GM19372 (cell line): ENCODE measurements around the gene FLYWCH2.
"Not testable (repeated sequence)": the region's sequence is repeated elsewhere in the genome, so short reads cannot be mapped to it uniquely, and the experiment has no call there.

Experiments
- ATAC-seq: cut with Tn5 transposase; IDR thresholded peaks from one replicate; pipeline ENCODE4 v1.9.1; 2021; ENCODE audit warnings: mild to moderate bottlenecking, low read depth, moderate library complexity; ENCODE audit not compliant: unreplicated experiment

The FLYWCH2 gene

DNA sequence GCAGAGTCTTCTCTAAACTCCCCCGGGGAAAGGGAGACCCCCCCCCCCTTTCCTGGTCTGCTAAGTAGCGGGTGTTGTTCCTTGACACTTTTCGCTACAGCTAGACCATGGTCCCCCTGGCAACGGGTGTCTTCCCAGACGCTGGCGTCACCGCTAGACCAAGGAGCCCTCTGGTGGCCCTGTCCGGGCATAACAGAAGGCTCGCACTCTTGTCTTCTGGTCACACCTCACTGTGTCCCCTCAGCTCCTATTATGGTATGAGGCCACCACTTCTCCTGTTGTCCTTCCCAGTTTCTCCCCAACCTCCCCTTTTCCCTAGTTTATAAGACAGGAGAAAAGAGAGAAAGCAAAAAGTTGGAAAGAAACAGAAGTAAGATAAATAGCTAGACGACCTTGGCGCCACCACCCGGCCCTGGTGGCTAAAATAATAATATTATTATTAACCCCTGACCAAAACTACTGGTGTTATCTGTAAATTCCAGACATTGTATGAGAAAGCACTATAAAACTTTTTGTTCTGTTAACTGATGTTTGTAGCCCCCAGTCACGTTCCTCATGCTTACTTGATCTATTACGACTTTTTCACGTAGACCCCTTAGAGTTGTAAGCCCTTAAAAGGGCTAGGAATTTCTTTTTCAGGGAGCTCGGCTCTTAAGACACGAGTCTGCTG, 24.2 kb downstream of the FLYWCH2 start:
- ATAC-seq = not testable (repeated sequence)

DNA sequence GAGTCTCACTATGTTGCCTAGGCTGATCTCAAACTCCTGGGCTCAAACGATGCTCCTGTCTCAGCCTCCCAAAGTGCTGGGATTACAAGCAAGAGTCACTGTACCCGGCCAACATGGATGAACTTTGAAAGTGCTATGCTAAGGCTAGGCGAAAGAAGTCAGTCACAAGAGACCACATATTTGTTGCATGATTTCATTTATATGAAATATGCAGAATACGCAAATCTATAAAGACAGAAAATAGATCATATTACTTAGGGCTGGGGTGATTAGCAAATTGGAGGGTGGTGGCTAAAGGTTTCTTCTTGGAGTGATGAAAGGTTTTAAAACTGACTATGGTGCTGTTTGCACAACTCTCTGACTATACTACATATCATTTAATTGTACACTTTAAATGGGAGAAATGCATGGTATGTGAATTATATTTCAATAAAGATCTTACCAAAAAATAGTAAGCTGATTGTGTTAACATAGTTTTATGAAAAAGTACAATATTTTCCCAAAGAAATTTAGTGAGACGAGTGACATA, 27.5 kb downstream of the FLYWCH2 start:
- ATAC-seq = no peak

DNA sequence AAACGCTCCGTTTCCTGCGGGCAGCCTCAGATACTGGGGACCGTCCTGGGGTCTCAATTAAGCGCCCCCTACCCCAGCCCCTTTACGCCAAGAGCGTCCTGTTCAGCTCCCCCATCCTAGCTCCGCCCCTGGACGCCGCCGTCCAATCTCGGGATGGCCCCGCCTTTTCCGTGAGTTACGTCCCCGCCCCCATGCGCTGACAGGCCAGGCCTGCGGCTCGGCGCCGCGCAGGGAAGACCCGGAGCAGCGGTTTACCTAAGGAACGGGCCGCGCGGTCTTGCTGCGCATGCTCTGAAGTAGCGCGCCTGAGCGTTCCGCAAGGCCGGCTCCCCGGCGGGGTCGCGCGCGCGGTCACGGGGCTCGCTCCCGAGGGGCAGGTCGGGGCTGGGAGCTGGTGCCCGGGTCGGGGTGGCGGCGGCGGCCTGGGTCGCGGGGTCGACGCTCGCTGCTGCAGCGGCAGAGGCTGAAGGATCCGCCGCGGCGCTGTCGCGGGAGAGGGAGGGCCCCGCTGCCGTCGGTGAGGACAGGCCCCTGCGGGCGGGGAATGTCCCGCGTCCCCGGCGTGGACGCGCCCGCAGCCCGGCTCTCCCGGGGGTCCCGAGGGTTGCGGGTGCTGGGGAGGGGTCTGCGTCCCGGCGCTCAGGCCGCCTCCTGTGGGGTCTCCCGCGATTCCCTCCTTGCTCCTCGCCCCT, 28.8 kb downstream of the FLYWCH2 start, which contains the start of gene FLYWCH1:
Gene FLYWCH1 (plus strand): TSS at position 294 of the 692 bp plus-strand sequence. CDS start 17,755 bp downstream, outside the sequence.
- peak; percentile 91 for ATAC-seq

DNA sequence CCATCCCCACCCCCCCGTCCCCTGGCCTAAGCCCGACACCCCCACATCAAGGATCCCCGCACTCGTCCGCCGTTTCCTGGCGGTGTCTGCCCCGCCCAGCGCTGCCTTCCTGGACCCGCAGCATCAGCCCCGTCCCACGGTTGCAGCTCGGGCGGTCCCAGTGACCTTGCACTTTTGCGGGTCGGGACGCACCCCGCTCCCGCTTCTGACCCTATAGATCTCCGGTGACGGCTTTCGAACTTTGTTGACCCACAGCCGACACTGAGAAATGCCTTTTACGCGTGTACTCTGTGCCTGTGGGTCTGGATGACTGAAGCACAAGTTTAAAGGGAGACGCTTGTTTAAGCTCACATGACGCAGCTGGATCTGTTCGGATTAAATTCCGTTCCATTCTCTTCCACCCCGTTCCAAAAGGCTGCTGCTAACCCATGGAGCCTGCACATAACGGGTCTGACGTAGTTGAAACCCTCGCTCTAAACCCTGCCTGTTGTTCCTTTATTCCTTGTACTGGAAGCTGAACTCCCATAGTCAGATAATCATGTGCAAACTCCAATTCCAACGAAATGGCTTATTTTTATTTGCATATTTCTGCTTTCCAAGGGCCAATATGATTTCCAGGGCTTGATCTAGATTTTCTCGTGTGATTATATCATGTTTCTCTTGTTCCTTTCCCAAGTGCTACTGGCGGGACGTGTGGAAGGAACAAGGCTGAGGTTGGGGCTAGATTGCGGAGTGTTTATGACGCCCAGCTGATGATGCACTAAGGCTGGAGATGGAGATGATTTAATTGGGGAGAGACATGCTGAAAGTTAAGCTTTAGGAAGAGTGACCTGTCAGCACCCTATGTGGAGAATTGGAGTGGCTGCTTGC, 29.6 kb downstream of the FLYWCH2 start:
- ATAC-seq = peak; percentile 19

DNA sequence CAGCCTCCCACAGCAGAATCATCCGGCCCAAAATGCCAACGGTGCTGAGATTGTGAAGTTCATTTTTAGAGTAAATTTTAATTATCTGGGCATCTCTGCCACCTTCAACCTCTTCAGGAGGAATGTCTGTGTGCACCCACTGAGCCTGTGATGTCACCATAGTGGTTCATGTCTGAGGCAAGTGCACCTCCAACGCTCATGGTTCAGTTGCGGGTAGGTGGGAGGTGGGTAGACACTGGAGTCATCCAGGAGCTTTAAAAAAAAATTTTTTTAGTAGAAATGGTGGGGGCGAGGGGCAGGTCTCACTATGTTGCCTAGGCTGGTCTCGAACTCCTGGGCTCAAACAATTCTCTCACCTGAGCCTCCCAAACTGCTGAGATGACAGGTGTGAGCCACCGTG, 30.6 kb downstream of the FLYWCH2 start:
- ATAC-seq = no peak

DNA sequence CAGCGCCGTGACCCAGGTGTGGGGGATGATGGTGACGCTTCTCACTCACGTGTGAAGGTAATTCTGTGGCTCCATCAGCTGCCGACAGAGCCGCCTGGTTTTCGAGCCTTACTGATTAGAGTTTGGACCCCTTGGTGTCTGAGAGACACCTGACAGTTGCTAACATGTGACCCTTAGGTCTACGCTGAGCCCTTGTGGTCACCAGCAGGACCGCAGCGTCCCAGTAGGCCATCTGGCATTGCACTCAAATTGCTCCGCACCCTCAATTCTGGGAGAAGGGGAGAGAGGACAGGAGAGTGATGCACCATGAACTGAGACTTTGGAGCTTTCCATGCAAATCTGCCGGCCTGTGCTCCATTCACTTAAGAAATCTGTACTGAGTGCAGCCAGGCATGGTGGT, 31.2 kb downstream of the FLYWCH2 start:
- ATAC-seq = no peak

DNA sequence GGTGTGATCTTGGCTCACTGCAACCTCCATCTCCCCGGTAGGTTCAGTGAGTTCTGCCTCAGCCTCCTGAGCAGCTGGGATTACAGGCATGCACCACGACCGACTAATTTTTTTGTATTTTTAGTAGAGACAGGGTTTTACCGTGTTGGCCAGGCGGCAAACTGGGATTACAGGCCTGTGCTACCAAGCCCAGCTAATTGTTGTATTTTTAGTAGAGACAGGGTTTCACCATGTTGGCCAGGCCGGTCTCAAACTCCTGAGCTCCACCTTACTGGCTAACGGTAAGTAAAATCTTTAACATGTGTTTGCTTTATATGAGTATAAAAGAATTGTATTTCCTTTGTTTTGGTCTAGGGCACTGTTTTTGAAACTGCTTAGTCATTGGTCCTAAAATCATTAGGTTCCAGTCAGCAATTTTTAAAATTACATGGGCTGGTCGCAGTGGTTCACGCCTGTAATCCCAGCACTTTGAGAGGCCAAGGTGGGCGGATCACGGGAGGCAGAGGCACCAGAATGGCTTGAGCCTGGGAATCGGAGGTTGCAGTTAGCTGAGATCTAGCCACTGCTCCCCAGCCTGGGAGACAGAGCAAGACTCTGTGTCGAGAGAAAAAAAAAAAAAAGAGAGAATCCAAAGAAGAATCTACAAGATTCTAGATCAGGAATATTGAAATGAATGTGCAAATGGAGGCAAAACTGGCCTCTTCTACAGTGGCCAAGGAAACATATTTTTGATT, 32.3 kb downstream of the FLYWCH2 start:
- no peak for ATAC-seq

DNA sequence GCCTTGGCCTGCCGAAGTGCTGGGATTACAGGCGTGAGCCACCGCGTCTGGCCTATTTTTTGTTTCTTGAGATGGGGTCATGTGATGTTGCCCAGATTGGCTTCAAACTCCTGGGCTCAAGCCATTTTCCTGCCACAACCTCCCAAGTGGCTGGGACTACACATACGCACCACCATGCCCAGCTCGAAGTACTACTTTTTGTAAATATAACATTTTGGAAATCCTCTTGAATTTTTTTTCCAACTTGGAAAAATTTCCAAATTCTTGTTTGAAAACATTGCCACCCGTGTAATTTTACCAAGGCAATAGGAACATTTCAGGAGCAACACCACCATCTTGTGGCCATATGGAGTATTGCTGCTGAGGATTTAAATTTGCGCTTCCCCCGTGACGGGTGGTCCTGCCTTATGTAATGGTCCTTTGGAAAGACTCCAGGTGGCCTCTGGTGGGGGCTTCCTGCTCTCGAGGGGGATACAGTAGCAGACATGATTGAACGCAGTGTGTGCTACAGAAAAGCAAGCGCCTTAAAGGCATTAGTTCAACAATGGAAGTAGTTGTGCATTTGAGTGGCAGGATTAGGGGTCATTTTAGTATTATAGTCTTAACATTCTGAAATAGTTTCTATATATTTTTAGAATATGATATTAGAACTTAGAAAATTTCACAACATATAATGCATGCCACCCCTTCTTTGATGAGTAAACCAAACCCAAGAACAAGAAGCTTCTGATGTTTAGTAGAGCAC, 36.7 kb downstream of the FLYWCH2 start:
- no peak for ATAC-seq

DNA sequence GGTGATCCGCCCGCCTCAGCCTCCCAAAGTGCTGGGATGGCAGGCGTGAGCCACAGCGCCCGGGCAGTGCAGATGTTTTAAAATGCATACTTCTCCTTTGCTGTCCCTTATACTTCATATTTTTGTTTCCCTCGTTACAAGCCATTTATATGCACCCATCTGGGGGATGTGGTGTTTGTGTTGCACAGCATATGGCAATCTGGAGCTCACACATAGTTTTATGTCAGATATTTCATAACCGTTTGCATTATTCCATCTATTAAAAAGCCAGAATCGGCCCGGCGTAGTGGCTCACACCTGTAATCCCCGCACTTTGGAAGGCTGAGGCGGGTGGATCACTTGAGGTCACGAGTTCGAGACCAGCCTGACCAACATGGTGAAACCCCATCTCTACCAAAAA, 40.5 kb downstream of the FLYWCH2 start:
- no peak for ATAC-seq

DNA sequence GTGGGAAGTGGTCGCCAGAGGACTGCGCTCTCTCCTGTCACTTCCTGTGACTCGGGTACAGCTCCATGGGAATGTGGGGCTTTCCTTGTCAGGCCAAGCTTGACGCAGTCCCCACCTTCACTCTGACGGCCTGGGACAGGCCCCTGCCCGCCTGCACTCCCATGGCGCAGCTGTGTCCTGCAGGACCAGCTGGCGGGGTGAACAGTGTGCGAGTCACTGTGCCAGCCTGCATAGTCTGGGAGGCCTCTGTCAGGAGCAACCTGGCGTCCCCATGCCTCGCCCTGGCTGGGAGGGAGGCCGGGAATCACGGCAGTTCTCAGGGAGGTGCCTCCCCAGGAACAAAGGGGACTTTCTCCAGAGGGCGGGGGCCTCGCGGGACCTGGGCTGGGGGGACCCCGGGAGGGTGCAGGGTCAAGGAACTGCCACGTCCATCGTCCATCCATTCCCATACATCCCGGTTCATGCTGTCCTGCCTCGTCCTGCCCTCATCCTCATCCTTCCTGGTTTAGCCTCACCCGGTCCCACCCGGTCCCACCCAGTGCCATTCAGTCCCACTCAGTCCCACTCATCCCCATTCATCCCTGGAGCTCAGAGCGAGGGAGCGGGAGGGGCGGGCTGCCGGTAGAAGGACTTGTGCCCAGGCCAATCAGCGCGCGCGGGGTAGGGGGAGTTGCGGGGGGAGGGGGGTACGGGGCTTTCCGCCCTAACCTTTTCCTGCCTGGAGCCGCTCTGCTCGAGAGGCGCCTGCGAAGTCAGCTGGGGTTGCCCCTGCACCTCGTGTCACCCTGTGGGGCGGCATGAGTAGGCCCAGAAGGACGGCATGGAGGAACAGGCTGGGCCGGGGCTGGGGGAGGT, 42.1 kb downstream of the FLYWCH2 start:
- no peak for ATAC-seq

DNA sequence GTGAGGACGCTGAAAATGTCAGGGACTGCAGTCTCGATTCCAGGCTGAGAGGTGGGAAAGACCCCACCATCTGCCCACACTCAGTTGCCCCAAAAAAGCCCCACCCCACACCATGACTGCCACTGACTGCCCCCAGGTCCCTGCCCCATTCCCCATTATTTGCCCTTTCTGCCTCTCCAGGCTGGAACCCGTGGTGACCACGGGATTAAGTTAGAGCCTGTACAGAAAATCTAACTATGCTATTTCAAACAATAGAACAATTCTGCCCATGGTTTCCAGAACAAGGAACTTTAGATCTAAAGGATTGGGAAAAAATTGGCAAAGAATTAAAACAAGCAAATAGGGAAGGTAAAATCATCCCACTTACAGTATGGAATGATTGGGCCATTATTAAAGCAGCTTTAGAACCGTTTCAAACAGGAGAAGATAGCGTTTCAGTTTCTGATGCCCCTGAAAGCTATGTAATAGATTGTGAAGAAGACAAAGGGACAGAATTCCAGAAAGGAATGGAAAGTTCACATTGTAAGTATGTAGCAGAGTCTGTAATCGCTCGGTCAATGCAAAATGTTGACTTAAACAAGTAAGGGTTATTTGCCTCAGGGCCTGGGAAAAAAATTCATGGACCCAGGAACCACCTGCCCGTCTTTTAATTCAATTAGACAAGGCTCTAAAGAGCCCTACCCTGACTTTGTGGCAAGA, 43.1 kb downstream of the FLYWCH2 start:
- no peak for ATAC-seq

DNA sequence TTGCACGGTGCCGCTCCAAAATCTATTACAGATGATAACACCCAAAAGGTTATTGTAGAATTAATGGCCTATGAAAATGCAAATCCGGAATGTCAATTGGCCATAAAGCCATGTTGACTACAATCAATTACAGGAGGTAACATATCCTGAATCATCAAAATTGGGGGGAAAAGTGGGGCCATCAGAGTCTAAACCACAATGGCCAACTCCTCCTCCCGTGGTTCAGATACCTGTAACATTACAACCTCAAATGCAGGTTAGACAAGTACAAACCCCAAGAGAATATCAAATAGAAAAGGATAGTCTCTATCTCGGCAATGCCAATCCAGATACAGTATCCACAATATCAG, 43.6 kb downstream of the FLYWCH2 start:
- ATAC-seq = no peak

DNA sequence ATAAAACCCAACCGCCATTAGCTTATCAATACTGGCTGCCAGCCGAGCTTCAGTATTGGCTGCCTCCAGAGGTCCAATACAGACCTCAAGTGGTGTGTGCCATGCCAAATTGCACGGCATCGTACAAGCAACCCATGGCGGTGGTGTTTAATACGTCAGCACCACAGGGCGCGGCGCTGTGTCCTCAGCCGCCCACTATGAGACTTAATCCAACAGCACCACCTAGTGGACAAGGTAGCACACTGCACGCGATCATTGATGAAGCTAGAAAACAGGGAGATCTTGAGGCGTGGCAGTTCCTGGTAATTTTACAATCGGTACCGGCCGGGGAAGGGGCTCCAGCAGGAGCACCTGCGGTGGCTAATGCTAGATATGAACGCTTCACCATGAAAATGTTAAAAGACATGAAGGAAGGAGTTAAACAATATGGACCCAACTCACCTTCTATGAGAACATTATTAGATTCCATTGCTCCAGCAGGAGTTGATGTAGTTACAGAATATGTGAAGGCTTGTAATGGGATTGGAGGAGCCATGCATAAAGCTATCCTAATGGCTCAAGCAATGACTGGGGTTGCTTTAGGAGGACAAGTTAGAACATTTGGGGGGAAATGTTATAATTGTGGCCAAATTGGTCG, 44.1 kb downstream of the FLYWCH2 start:
- peak; percentile 56 for ATAC-seq

DNA sequence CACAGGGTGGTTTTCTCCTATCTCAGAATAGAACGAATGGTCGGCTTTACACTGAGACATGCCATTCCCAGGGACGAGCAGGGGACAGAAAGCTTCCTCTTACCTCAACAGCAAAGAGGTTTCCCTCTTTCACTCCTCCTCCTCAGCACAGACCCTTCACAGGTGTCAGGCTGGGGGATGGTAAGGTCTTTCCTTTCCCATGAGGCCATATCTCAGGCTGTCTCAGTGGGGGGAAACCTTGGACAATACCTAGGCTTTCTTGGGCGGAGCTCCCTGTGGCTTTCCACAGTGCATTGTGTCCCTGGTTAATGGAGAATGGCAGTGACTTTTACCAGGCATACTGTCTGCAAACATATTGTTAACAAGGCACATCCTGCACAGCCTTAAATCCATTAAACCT, 45.1 kb downstream of the FLYWCH2 start:
- not testable (repeated sequence) for ATAC-seq

DNA sequence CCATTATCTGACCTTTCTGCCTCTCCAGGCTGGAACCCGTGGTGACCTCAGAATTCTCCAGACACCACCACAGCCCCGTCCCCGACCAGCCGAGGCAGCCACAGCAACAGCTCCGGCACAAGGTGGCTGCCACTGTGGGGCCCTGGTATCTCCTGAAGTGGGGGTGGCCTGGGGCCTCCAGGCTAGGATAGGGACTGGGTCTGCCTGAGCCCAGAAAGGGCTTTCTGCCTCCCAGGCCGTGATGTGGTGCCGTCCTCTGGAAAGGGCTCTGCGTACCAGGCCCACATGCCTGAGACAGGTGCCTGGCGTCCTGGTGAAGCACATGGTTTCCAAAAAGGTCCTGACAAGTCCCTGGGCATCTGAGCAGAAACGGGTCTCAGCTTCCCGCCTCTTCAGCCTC, 45.8 kb downstream of the FLYWCH2 start:
- ATAC-seq = no peak

DNA sequence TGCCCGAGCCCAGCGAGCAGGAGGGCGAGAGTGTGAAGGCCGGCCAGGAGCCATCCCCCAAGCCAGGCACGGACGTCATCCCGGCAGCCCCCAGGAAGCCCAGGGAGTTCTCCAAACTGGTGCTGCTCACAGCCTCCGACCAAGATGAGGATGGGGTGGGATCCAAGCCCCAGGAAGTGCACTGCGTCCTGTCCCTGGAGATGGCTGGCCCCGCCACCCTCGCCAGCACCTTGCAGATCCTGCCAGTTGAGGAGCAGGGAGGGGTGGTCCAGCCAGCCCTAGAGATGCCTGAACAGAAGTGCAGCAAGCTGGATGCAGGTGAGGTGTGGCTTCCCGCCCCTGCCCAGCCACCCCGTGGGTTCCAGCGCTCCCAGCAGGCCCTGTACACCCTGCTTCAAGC, 46.7 kb downstream of the FLYWCH2 start:
- no peak for ATAC-seq

DNA sequence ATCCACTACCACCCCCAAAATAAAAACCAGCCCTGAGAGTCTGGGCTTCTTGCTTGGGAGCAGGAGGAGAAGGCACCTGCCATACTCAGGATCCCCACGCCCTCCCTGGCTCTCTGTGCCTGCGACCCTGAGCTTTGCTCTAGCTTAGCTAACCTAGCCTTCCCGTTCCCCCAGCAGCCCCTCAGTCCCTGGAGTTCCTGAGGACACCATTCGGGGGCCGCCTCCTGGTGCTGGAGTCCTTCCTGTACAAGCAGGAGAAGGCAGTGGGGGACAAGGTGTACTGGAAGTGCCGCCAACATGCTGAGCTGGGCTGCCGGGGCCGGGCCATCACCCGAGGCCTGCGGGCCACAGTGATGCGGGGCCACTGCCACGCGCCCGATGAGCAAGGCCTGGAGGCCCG, 47.2 kb downstream of the FLYWCH2 start:
- ATAC-seq = no peak
